Activated naive CD4-positive, alpha-beta T cell treated with anti-CD3 and anti-CD28 coated beads, Interleukin-2, amount 10 ng/mL, durations not matched to agents 7 days and 5 days (primary cell): ENCODE measurements around the gene CCDC88A.
"Not testable (repeated sequence)": the region's sequence is repeated elsewhere in the genome, so short reads cannot be mapped to it uniquely, and the experiment has no call there.

Experiments used
- CTCF ChIA-PET: fragments of 350-600 bp; sonication (Branson Sonifier 250); formaldehyde crosslinking; loops from one replicate; lab custom pipeline; 2021; ENCODE audit warnings: antibody characterized with exemption; lab: Charles Lee
- DNase-seq: peaks from one replicate; pipeline ENCODE4 v3.0.0-alpha.2; 2020
- H3K27ac Mint-ChIP-seq: one replicate; pipeline ENCODE4 v1.8.0; 2021; ENCODE audit warnings: mild to moderate bottlenecking, moderate library complexity, mixed read lengths
- H3K27me3 Mint-ChIP-seq: one replicate; pipeline ENCODE4 v1.8.0; 2021; ENCODE audit warnings: mild to moderate bottlenecking, mixed read lengths
- H3K36me3 Mint-ChIP-seq: one replicate; pipeline ENCODE4 v1.8.0; 2021; ENCODE audit warnings: mixed read lengths
- H3K4me1 Mint-ChIP-seq: one replicate; pipeline ENCODE4 v1.8.0; 2021; ENCODE audit warnings: mixed read lengths
- H3K4me3 Mint-ChIP-seq: one replicate; pipeline ENCODE4 v1.8.0; 2021; ENCODE audit warnings: mild to moderate bottlenecking, moderate library complexity, mixed read lengths
- H3K9me3 Mint-ChIP-seq: one replicate; pipeline ENCODE4 v1.8.0; 2021; ENCODE audit warnings: mixed read lengths

Gene CCDC88A

DNA sequence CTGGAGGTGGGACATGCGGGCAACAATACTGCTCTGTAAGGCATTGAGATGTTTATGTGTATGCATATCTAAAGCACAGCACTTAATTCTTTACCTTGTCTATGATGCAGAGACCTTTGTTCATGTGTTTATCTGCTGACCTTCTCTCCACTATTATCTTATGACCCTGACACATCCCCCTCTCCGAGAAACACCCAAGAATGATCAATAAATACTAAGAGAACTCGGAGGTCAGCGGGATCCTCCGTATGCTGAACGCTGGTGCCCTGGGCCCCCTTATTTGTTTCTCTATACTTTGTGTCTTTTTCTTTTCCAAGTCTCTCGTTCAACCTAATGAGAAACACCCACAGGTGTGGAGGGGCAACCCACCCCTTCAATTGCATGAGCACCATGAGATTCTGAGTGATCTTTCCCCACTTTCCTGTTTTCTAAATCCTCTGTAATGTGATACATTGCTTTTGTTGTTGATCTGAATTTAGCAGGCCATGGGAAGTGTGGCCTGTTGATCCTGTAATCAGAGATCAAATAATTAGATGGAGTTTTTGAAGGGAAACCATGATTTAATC lies 139.7 kb downstream of the CCDC88A start:
- not testable (repeated sequence) for H3K27ac Mint-ChIP-seq, DNase-seq, H3K9me3 Mint-ChIP-seq, H3K36me3 Mint-ChIP-seq, H3K4me3 Mint-ChIP-seq, H3K27me3 Mint-ChIP-seq
- peaks cover 26% of the 10 kb centered on the region for H3K4me1 Mint-ChIP-seq
- CTCF ChIA-PET: interaction anchor here (1.2 kb wide), 1 partner anchor 9 kb away, joined by 3 read pairs; no protein-coding TSS in a partner anchor

DNA sequence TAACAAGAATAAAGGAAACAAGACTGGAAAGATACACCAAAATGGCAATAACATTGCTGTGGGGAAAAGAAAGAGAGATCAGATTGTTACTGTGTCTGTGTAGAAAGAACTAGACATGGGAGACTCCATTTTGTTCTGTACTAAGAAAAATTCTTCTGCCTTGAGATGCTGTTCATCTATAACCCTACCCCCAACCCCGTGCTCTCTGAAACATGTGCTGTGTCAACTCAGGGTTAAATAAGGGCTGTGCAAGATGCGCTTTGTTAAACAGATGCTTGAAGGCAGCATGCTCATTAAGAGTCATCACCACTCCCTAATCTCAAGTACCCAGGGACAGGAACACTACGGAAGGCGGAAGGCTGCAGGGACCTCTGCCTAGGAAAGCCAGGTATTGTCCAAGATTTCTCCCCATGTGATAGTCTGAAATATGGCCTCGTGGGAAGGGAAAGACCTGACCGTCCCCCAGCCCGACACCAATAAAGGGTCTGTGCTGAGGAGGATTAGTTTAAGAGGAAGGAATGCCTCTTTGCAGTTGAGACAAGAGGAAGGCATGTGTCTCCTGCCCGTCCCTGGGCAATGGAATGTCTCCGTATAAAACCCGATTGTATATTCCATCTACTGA lies 140.3 kb downstream of the CCDC88A start:
- peaks cover 26% of the 10 kb centered on the region for H3K4me1 Mint-ChIP-seq
- H3K4me3 Mint-ChIP-seq, H3K9me3 Mint-ChIP-seq, DNase-seq, CTCF ChIA-PET, H3K27me3 Mint-ChIP-seq, H3K27ac Mint-ChIP-seq, H3K36me3 Mint-ChIP-seq: not testable (repeated sequence)

- Mint-ChIP-seq H3K9me3 (no peaks in the 10 kb centered on the region), H3K4me3 (no peak overlapping the region), H3K27ac (no peak overlapping the region), H3K4me1 (peaks cover 10% of the 10 kb centered on the region), H3K27me3 (peaks cover 11% of the 10 kb centered on the region), H3K36me3 (no peaks in the 10 kb centered on the region)
- no peak for DNase-seq
- CTCF ChIA-PET: no interaction called here
Observed at GRCh38 chr2:55277310-55277709, 142.3 kb downstream of the CCDC88A start.

DNA sequence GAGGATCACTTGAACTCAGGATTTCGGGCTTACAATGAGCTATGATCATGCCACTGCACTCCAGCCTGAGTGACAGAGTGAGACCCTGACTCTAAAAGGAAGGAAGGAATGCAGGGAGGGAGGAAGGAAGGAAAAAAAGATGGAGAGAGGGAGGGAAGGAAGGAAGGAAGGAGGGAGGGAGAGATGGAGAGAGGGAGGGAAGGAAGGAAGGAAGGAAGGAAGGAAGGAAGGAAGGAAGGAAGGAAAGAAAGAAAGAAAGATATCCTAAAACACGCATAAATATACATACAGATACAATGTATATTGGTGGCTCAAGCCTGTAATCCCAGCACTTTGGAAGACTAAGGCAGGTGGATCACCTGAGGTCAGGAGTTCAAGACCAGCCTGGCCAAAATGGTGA lies 145.3 kb downstream of the CCDC88A start:
- CTCF ChIA-PET, H3K4me3 Mint-ChIP-seq, H3K36me3 Mint-ChIP-seq, H3K9me3 Mint-ChIP-seq, H3K27ac Mint-ChIP-seq, DNase-seq, H3K27me3 Mint-ChIP-seq: not testable (repeated sequence)
- H3K4me1 Mint-ChIP-seq: peaks cover 18% of the 10 kb centered on the region

- H3K27ac Mint-ChIP-seq: peak overlapping the region; percentile 85
- CTCF ChIA-PET: interaction anchor here (1.2 kb wide), 1 partner anchor 47 kb away, joined by 3 read pairs; no protein-coding TSS in a partner anchor
- H3K4me3 Mint-ChIP-seq: peak overlapping the region; percentile 82
- H3K36me3 Mint-ChIP-seq: peaks cover 4% of the 10 kb centered on the region
- H3K9me3 Mint-ChIP-seq: no peaks in the 10 kb centered on the region
- H3K4me1 Mint-ChIP-seq: peaks cover 33% of the 10 kb centered on the region
- no peak for DNase-seq
- peaks cover 8% of the 10 kb centered on the region for H3K27me3 Mint-ChIP-seq
Observed at GRCh38 chr2:55269645-55269990, 150.0 kb downstream of the CCDC88A start.

- DNase-seq: peak; percentile 91
- Mint-ChIP-seq H3K36me3 (peaks cover 10% of the 10 kb centered on the region), H3K27ac (peak within 1 kb of the TSS; percentile 85), H3K4me3 (peak within 1 kb of the TSS; percentile 82), H3K9me3 (no peaks in the 10 kb centered on the region), H3K4me1 (peaks cover 33% of the 10 kb centered on the region), H3K27me3 (peaks cover 4% of the 10 kb centered on the region)
- CTCF ChIA-PET: interaction anchor here (1.2 kb wide), 1 partner anchor 46 kb away, joined by 3 read pairs; no protein-coding TSS in a partner anchor
Observed at GRCh38 chr2:55268907-55269644, 150.6 kb downstream of the CCDC88A start, which contains the start of gene MTIF2. MTIF2 (minus strand) TSS chr2:55269231; CDS start chr2:55263858, 5,373 bp downstream.

DNA sequence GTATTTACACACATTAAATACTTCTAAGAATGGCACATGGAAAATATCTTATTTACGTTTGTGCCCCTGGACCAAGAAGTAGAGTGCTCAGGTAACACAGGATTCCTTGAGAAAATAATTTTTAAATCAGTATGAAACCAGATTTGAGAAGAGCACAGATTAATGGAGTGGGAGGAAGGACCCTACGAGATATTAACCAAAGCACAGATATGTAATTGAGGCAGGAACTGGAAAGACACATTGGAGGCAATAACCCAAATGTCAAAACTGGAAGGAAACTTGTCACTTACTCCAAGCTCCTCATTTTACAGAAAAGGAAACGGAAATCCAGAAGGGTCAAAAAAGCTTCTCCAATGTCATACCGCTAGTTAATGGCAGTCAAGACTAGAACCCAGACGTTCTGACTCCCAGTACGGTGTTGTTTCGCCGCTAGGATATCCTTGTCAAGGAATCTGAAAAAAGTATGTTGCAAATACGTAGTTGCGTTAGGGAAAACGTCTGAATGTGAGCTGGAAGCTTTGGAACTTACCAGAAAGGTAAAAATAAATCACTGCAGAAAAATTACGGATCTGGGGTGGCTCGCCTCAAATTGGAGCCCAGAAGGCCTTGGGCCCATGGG lies 151.3 kb downstream of the CCDC88A start:
- Mint-ChIP-seq H3K9me3 (no peaks in the 10 kb centered on the region), H3K27ac (peak overlapping the region; percentile 85), H3K36me3 (peaks cover 16% of the 10 kb centered on the region), H3K4me1 (peaks cover 33% of the 10 kb centered on the region), H3K4me3 (peak overlapping the region; percentile 82), H3K27me3 (no peaks in the 10 kb centered on the region)
- no peak for DNase-seq
- CTCF ChIA-PET: no interaction called here

GRCh38 chr2:55259586-55259985 lies 160.1 kb downstream of the CCDC88A start:
- H3K27me3 Mint-ChIP-seq, CTCF ChIA-PET, H3K4me1 Mint-ChIP-seq, H3K4me3 Mint-ChIP-seq, H3K9me3 Mint-ChIP-seq, H3K27ac Mint-ChIP-seq, DNase-seq: not testable (repeated sequence)
- peaks cover 22% of the 10 kb centered on the region for H3K36me3 Mint-ChIP-seq

GRCh38 chr2:55252832-55253231 lies 166.8 kb downstream of the CCDC88A start:
- H3K4me3 Mint-ChIP-seq: no peak overlapping the region
- DNase-seq: no peak
- no peaks in the 10 kb centered on the region for H3K27me3 Mint-ChIP-seq
- no peaks in the 10 kb centered on the region for H3K9me3 Mint-ChIP-seq
- no peak overlapping the region for H3K27ac Mint-ChIP-seq
- CTCF ChIA-PET: no interaction called here
- no peaks in the 10 kb centered on the region for H3K4me1 Mint-ChIP-seq
- peaks cover 25% of the 10 kb centered on the region for H3K36me3 Mint-ChIP-seq

DNA sequence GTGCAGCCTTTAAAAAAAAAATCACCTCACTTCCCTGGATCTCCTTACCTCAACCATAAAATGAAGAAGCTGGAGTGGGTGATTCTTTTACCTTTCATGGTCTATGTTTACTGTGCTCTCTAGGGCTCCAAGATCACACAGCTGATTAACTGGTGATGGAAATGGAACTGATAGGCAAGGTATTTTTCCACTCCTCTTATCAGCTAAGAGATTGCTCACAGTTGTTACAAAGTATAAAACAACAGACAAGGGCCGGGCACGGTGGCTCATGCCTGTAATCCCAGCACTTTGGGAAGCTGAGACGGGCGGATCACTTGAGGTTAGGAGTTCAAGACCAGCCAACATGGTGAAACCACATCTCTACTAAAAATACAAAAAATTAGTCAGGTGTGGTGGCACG lies 172.6 kb downstream of the CCDC88A start:
- Mint-ChIP-seq H3K4me3 (no peak overlapping the region), H3K9me3 (no peaks in the 10 kb centered on the region), H3K27me3 (no peaks in the 10 kb centered on the region), H3K36me3 (peaks cover 25% of the 10 kb centered on the region), H3K27ac (no peak overlapping the region), H3K4me1 (no peaks in the 10 kb centered on the region)
- no peak for DNase-seq
- CTCF ChIA-PET: no interaction called here

DNA sequence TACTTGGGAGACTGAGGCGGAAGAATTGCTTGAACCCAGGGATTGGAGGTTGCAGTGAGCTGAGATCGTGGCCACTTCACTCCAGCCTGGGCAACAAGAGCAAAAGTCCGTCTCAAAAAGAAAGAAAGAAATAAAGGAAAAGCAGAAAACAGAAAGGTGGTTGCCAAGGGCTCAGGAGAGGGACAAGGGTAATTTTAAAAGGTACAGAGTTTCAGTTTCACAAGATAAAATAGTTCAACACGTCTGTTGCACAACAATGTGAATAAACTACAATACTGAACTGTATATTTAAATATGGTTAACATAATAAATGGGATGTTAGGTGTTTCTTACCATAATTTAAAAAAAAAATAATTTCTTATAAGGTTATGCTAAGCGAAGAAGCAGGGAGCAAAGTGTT lies 174.2 kb downstream of the CCDC88A start:
- no peak for DNase-seq
- H3K27me3 Mint-ChIP-seq: no peaks in the 10 kb centered on the region
- H3K4me1 Mint-ChIP-seq: no peaks in the 10 kb centered on the region
- H3K9me3 Mint-ChIP-seq: no peaks in the 10 kb centered on the region
- CTCF ChIA-PET: no interaction called here
- H3K36me3 Mint-ChIP-seq: peaks cover 24% of the 10 kb centered on the region
- no peak overlapping the region for H3K4me3 Mint-ChIP-seq
- no peak overlapping the region for H3K27ac Mint-ChIP-seq

GRCh38 chr2:55242617-55243016 lies 177.0 kb downstream of the CCDC88A start:
- H3K4me1 Mint-ChIP-seq: peaks cover 5% of the 10 kb centered on the region
- H3K27me3 Mint-ChIP-seq: no peaks in the 10 kb centered on the region
- CTCF ChIA-PET: no interaction called here

DNA sequence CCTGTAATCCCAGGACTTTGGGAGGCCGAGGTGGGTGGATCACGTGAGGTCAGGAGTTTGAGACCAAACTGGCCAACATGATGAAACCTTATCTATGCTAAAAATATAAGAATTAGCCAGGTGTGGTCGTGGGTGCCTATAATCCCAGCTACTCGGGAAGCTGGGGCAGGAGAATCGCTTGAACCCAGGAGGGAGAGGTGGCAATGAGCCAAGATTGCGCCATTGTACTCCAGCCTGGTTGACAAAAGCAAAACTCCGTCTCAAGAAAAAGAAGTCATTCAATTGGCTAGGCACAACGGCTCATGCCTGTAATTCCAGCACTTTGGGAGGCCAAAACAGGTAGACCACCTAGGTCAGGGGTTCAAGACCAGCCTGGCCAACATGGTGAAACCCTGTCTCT lies 178.1 kb downstream of the CCDC88A start:
- peaks cover 23% of the 10 kb centered on the region for H3K36me3 Mint-ChIP-seq
- H3K9me3 Mint-ChIP-seq, DNase-seq, H3K27ac Mint-ChIP-seq, H3K4me1 Mint-ChIP-seq, CTCF ChIA-PET, H3K27me3 Mint-ChIP-seq, H3K4me3 Mint-ChIP-seq: not testable (repeated sequence)

More at GRCh38 chr2:55242617-55243016, 177.0 kb downstream of the CCDC88A start:
- peaks cover 24% of the 10 kb centered on the region for H3K36me3 Mint-ChIP-seq
- H3K27ac Mint-ChIP-seq: no peak overlapping the region
- no peak overlapping the region for H3K4me3 Mint-ChIP-seq
- H3K9me3 Mint-ChIP-seq: no peaks in the 10 kb centered on the region
- DNase-seq: no peak

GRCh38 chr2:55239656-55240222 lies 179.9 kb downstream of the CCDC88A start:
- CTCF ChIA-PET: no interaction called here
- H3K4me3 Mint-ChIP-seq: no peak overlapping the region
- peaks cover 18% of the 10 kb centered on the region for H3K4me1 Mint-ChIP-seq
- DNase-seq: no peak
- no peaks in the 10 kb centered on the region for H3K9me3 Mint-ChIP-seq
- H3K27me3 Mint-ChIP-seq: no peaks in the 10 kb centered on the region
- H3K36me3 Mint-ChIP-seq: peaks cover 39% of the 10 kb centered on the region
- no peak overlapping the region for H3K27ac Mint-ChIP-seq
